ENCODE measurements around the gene WDPCP.

WDPCP gene

DNA sequence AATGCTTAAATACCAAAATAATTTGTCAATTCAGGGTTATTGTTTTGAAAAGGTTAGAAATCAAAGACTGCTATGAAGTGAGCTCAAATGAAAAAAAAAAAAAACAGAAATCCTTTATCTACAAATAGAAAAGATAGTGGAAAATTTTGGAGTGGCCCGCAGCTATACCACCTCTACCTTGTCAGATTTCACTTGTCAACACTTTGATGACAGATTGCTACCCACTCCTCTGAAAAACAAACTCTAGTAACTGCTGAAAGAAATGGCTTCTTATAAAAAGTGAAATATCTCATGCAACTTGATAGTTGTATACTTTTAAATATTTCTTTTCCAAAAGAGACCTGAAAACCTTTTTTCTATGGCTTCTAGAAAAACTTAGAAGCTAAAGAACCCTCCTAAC lies 84.5 kb downstream of the WDPCP start:
- DNase-seq (ENCODE audit: low read depth, low spot score) = no peak
- no peak overlapping the region for H3K9ac ChIP-seq (ENCODE audit: insufficient read length)
- no peak overlapping the region for H3K4me3 ChIP-seq
- H3K27ac ChIP-seq = no peak overlapping the region
- H3K36me3 ChIP-seq (ENCODE audit: insufficient read depth, low read length) = no peaks in the 10 kb centered on the region
- TF ChIP-seq POLR2AphosphoS5 (IDR thresholded peaks at IDR 0.05; ENCODE audit: borderline replicate concordance, low read depth, low read length) = no peak
- no peaks in the 10 kb centered on the region for H3K9me3 ChIP-seq (ENCODE audit: low read depth, low read length)

DNA sequence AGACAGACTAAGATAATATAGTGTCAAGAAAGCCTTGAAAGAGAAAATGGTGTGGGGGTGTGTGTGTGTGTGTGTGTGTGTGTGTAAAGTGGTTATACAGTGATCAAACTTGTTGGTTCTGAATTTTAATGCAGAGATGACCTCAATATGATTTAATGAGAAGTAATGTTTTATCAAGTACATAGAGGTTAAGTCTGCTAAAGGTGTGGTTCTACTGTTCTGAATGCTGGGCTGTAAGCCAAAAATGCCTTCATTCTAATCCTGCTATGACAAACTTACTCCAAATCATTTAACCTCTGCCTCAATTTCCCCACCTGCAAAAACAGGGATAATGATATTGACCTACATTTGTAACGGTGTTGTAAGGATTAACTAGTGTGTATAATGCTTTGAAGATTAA lies 87.9 kb downstream of the WDPCP start:
- H3K4me3 ChIP-seq = no peak overlapping the region
- H3K27ac ChIP-seq = no peak overlapping the region
- DNase-seq (ENCODE audit: low read depth, low spot score) = no peak
- no peaks in the 10 kb centered on the region for H3K36me3 ChIP-seq (ENCODE audit: insufficient read depth, low read length)
- no peak overlapping the region for H3K9ac ChIP-seq (ENCODE audit: insufficient read length)
- H3K9me3 ChIP-seq (ENCODE audit: low read depth, low read length) = no peaks in the 10 kb centered on the region
- TF ChIP-seq EZH2 (IDR thresholded peaks at IDR 0.05) (no peak), FOXP2 (optimal IDR thresholded peaks at IDR 0.05; ENCODE audit: control extremely low read depth, extremely low read length, insufficient read depth) (no peak), POLR2AphosphoS5 (IDR thresholded peaks at IDR 0.05; ENCODE audit: borderline replicate concordance, low read depth, low read length) (no peak)

DNA sequence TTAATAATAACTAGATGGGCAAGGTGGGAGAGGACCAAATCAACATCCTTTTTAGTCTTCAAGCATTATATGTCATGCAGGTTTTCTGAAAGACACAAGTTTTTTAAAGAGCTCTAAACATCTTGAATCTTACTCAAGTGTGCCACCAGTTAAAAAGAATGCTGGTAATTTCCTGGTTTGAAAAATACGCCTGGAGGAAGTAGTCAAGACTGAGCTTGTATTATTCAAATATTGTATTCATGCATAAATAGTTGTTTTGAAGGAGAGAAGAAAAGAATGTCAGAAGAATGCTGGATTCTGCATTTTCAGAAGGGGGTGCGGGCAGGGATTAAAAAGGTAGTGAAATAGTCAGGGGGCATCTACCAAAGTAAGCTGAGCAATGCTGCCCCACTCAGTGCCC lies 90.7 kb downstream of the WDPCP start:
- no peak overlapping the region for H3K27ac ChIP-seq
- no peaks in the 10 kb centered on the region for H3K36me3 ChIP-seq (ENCODE audit: insufficient read depth, low read length)
- no peak overlapping the region for H3K4me3 ChIP-seq
- H3K9me3 ChIP-seq (ENCODE audit: low read depth, low read length) = no peaks in the 10 kb centered on the region
- TF ChIP-seq POLR2AphosphoS5 (IDR thresholded peaks at IDR 0.05; ENCODE audit: borderline replicate concordance, low read depth, low read length) (no peak), EZH2 (IDR thresholded peaks at IDR 0.05) (no peak), FOXP2 (optimal IDR thresholded peaks at IDR 0.05; ENCODE audit: control extremely low read depth, extremely low read length, insufficient read depth) (no peak)
- H3K9ac ChIP-seq (ENCODE audit: insufficient read length) = no peak overlapping the region
- peak; percentile 28 for DNase-seq (ENCODE audit: low read depth, low spot score)

DNA sequence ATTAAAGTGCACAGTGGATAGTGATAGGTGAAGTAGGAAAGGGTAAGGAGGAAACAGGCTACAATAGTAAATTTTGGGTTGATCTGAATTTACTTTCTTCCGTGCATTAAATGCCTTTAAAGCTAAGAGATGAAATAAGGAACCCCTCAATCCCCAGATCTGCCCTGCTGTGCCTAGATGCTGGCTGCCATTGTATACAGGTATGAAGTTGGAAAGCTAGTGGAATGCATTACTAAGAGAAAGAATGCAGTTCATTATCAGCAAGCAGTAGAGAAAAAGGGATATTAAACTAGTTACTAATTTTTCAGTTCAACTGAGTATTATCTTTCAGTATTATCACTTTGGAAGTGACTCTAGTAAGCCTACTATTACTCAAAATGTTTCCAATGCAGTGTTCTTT lies 93.3 kb downstream of the WDPCP start:
- TF ChIP-seq FOXP2 (optimal IDR thresholded peaks at IDR 0.05; ENCODE audit: control extremely low read depth, extremely low read length, insufficient read depth) = no peak
- no peak for TF ChIP-seq EZH2 (IDR thresholded peaks at IDR 0.05)
- no peak for TF ChIP-seq POLR2AphosphoS5 (IDR thresholded peaks at IDR 0.05; ENCODE audit: borderline replicate concordance, low read depth, low read length)

DNA sequence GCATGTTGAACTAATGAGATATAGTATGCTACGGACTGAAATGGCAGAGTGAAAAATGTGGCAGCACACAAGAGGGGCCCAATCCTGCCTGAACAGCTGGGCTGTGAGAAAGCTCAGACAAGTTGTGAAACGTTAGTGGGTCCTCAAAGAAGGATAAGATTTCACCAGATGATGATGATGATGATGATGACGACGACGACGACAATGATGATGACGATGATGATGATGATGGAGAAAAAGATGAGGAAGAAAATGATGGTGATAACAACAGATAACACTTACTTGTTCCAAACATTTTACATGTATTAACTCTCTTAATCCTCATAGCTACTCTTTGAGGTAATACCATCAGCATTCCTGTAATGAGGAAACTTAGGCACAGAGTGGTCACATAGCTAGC lies 94.2 kb downstream of the WDPCP start:
- H3K27ac ChIP-seq = no peak overlapping the region
- H3K9ac ChIP-seq (ENCODE audit: insufficient read length) = no peak overlapping the region
- H3K4me3 ChIP-seq = no peak overlapping the region
- TF ChIP-seq FOXP2 (optimal IDR thresholded peaks at IDR 0.05; ENCODE audit: control extremely low read depth, extremely low read length, insufficient read depth) = no peak
- no peak for TF ChIP-seq EZH2 (IDR thresholded peaks at IDR 0.05)
- no peak for TF ChIP-seq POLR2AphosphoS5 (IDR thresholded peaks at IDR 0.05; ENCODE audit: borderline replicate concordance, low read depth, low read length)
- no peaks in the 10 kb centered on the region for H3K9me3 ChIP-seq (ENCODE audit: low read depth, low read length)
- no peaks in the 10 kb centered on the region for H3K36me3 ChIP-seq (ENCODE audit: insufficient read depth, low read length)
- DNase-seq (ENCODE audit: low read depth, low spot score) = no peak

More for the DNA sequence above, 93.3 kb downstream of the WDPCP start:
- no peak for DNase-seq (ENCODE audit: low read depth, low spot score)
- H3K9ac ChIP-seq (ENCODE audit: insufficient read length) = no peak overlapping the region
- no peak overlapping the region for H3K27ac ChIP-seq
- no peaks in the 10 kb centered on the region for H3K36me3 ChIP-seq (ENCODE audit: insufficient read depth, low read length)
- no peak overlapping the region for H3K4me3 ChIP-seq
- no peaks in the 10 kb centered on the region for H3K9me3 ChIP-seq (ENCODE audit: low read depth, low read length)

DNA sequence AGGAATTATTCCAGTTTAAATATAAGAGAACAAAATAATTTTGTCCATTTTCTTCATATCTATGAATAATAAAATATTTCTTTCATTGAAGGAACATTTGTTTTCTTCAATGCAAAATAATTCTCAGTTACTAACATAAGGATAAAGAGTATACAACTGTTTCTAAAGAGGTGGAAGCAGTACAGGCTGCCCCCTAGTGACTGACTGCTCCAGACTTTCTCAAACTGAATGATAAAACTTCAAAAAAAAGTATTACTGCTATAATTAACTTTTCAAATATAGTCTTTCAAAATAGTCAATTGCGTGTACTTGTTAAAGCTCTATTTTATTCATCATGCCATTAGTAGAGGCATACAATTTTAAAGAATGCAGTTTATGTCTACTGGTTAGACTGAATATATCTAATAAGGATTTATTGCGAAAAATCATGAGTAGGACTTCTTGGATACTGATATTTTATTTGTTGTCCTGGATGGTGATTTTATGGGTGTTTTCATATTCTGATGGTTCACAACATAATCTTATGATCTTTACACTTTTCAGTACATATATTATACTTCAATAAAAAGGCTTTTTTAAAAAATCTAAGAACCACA lies 100.1 kb downstream of the WDPCP start:
- Histone ChIP-seq H3K27ac (no peak overlapping the region), H3K9me3 (ENCODE audit: low read depth, low read length) (no peaks in the 10 kb centered on the region), H3K9ac (ENCODE audit: insufficient read length) (no peak overlapping the region), H3K4me3 (no peak overlapping the region), H3K36me3 (ENCODE audit: insufficient read depth, low read length) (no peaks in the 10 kb centered on the region)
- no peak for DNase-seq (ENCODE audit: low read depth, low spot score)
- TF ChIP-seq EZH2 (IDR thresholded peaks at IDR 0.05) (no peak), FOXP2 (optimal IDR thresholded peaks at IDR 0.05; ENCODE audit: control extremely low read depth, extremely low read length, insufficient read depth) (no peak), POLR2AphosphoS5 (IDR thresholded peaks at IDR 0.05; ENCODE audit: borderline replicate concordance, low read depth, low read length) (no peak)

DNA sequence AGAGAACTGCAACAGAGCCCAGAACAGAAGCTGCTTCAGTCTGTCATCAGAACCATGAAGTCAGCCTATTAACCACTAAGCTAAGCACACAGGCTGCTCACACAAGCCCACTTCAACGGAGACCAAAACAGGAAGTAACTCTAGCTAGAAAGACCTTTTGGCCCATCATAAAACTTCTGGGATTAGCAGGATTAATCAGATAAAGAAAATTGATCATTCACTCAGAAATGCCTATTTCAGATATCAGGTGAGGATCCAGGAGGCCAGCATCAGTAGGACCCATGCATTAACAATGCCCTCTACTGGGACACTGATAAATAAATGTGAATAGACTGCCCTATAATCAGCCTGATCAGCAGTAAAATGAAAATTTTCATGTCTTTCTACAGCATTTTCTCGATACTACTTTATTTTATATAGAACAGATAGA lies 101.4 kb downstream of the WDPCP start:
- no peak for DNase-seq (ENCODE audit: low read depth, low spot score)

DNA sequence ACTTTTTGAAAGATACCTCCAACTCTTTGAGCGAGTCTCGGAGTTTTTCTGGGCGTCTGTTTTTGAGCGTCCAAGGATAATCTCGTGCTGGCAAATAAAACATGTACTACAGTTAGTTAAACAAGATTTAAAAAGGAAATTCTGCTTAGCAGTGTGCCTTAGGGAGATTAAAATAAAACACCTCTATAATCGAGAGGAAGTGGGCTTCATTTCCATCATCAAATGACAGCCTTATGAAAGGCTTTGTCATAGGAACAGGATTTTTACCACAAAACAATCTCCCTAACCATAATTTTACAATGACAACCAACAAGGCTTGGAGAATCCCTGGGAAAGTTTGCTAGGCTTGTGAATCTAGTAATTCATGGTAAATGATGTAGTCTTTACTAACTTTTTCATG lies 103.4 kb downstream of the WDPCP start:
- Histone ChIP-seq H3K9ac (ENCODE audit: insufficient read length) (no peak overlapping the region), H3K36me3 (ENCODE audit: insufficient read depth, low read length) (no peaks in the 10 kb centered on the region), H3K27ac (no peak overlapping the region), H3K9me3 (ENCODE audit: low read depth, low read length) (no peaks in the 10 kb centered on the region), H3K4me3 (no peak overlapping the region)
- TF ChIP-seq POLR2AphosphoS5 (IDR thresholded peaks at IDR 0.05; ENCODE audit: borderline replicate concordance, low read depth, low read length) = no peak
- TF ChIP-seq EZH2 (IDR thresholded peaks at IDR 0.05) = no peak
- no peak for TF ChIP-seq FOXP2 (optimal IDR thresholded peaks at IDR 0.05; ENCODE audit: control extremely low read depth, extremely low read length, insufficient read depth)
- DNase-seq (ENCODE audit: low read depth, low spot score) = no peak

More for the DNA sequence above, 101.4 kb downstream of the WDPCP start:
- no peaks in the 10 kb centered on the region for H3K36me3 ChIP-seq (ENCODE audit: insufficient read depth, low read length)
- no peaks in the 10 kb centered on the region for H3K9me3 ChIP-seq (ENCODE audit: low read depth, low read length)
- no peak for TF ChIP-seq FOXP2 (optimal IDR thresholded peaks at IDR 0.05; ENCODE audit: control extremely low read depth, extremely low read length, insufficient read depth)
- no peak for TF ChIP-seq POLR2AphosphoS5 (IDR thresholded peaks at IDR 0.05; ENCODE audit: borderline replicate concordance, low read depth, low read length)
- no peak for TF ChIP-seq EZH2 (IDR thresholded peaks at IDR 0.05)
- no peak overlapping the region for H3K27ac ChIP-seq
- H3K9ac ChIP-seq (ENCODE audit: insufficient read length) = no peak overlapping the region
- H3K4me3 ChIP-seq = no peak overlapping the region

DNA sequence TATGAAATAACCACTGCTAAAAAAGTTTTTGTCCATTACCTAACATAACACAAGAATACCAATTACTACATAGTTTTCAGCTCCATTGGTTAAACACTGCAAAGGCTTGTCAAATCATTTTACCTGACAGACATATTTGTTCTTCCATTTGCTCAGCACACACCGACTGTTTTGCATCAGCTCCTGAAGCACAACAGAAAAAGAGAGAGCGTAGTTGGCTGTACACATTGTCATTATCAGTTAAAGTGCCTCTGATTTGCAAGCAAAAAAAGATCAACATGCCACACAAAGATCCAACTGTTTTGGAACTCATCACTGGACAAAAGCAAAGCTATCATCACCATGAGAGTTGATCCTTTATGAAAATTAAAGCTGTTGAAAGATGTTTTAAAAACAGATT lies 103.8 kb downstream of the WDPCP start:
- H3K9ac ChIP-seq (ENCODE audit: insufficient read length) = no peak overlapping the region
- no peak overlapping the region for H3K27ac ChIP-seq
- H3K36me3 ChIP-seq (ENCODE audit: insufficient read depth, low read length) = no peaks in the 10 kb centered on the region
- no peak overlapping the region for H3K4me3 ChIP-seq
- H3K9me3 ChIP-seq (ENCODE audit: low read depth, low read length) = no peaks in the 10 kb centered on the region
- TF ChIP-seq EZH2 (IDR thresholded peaks at IDR 0.05) (no peak), POLR2AphosphoS5 (IDR thresholded peaks at IDR 0.05; ENCODE audit: borderline replicate concordance, low read depth, low read length) (no peak), FOXP2 (optimal IDR thresholded peaks at IDR 0.05; ENCODE audit: control extremely low read depth, extremely low read length, insufficient read depth) (no peak)
- no peak for DNase-seq (ENCODE audit: low read depth, low spot score)

All from SK-N-MC (cell line).